ENCODE data around the gene LDLRAD4.

The LDLRAD4 gene

GRCh38 chr18:13252686-13253410 lies 34.3 kb downstream of the LDLRAD4 start:
- Histone ChIP-seq H2AK5ac (ENCODE audit: low read length, severe bottlenecking) (no peak overlapping the region), H3K4me2 (ENCODE audit: low read length, poor library complexity, severe bottlenecking) (no peak overlapping the region), H3K4me3 (ENCODE audit: insufficient read depth in 1 of 2, low read depth in 1 of 2, low read length in 2 of 2) (no peak overlapping the region), H3K23ac (ENCODE audit: low read length in 2 of 2) (no peak overlapping the region), H3K9ac (ENCODE audit: low read length) (no peak overlapping the region), H3K4me1 (ENCODE audit: control insufficient read depth, insufficient read depth, low read depth, low read length) (no peaks in the 10 kb centered on the region), H3K18ac (ENCODE audit: low read depth in 1 of 2, low read length in 2 of 2) (no peak overlapping the region), H4K8ac (ENCODE audit: low read length) (no peak overlapping the region), H3K9me3 (ENCODE audit: control insufficient read depth, low read length) (no peaks in the 10 kb centered on the region), H3K36me3 (ENCODE audit: control insufficient read depth in 1 of 2, insufficient read depth in 2 of 2, low read depth in 1 of 2, low read length in 2 of 2) (no peaks in the 10 kb centered on the region), H3K27ac (ENCODE audit: low read length, poor library complexity, severe bottlenecking) (no peak overlapping the region), H4K91ac (ENCODE audit: low read length) (no peak overlapping the region), H3K4ac (ENCODE audit: low read depth in 1 of 2, low read length in 2 of 2) (no peak overlapping the region), H2BK15ac (ENCODE audit: low read depth, poor library complexity, severe bottlenecking) (no peak overlapping the region), H3K27me3 (ENCODE audit: control insufficient read depth in 1 of 2, insufficient read depth in 1 of 2, low read length in 2 of 2) (peaks cover 5 to 14% of the 10 kb centered on the region in 2 experiments), H2AFZ (ENCODE audit: low read depth, low read length) (no peak overlapping the region), H3K79me1 (replicated peaks; ENCODE audit: low read length, poor library complexity, severe bottlenecking) (no peaks in the 10 kb centered on the region), H2BK120ac (ENCODE audit: low read depth, low read length) (no peak overlapping the region), H2BK12ac (ENCODE audit: low read length in 2 of 2) (no peak overlapping the region), H3K14ac (ENCODE audit: low read length in 2 of 2) (no peak overlapping the region), H2BK5ac (ENCODE audit: low read depth, low read length, poor library complexity, severe bottlenecking) (no peak overlapping the region)
- WGBS = 71% methylated on average over 11 of the region's 15 CpGs
- DNase-seq = no peak

DNA sequence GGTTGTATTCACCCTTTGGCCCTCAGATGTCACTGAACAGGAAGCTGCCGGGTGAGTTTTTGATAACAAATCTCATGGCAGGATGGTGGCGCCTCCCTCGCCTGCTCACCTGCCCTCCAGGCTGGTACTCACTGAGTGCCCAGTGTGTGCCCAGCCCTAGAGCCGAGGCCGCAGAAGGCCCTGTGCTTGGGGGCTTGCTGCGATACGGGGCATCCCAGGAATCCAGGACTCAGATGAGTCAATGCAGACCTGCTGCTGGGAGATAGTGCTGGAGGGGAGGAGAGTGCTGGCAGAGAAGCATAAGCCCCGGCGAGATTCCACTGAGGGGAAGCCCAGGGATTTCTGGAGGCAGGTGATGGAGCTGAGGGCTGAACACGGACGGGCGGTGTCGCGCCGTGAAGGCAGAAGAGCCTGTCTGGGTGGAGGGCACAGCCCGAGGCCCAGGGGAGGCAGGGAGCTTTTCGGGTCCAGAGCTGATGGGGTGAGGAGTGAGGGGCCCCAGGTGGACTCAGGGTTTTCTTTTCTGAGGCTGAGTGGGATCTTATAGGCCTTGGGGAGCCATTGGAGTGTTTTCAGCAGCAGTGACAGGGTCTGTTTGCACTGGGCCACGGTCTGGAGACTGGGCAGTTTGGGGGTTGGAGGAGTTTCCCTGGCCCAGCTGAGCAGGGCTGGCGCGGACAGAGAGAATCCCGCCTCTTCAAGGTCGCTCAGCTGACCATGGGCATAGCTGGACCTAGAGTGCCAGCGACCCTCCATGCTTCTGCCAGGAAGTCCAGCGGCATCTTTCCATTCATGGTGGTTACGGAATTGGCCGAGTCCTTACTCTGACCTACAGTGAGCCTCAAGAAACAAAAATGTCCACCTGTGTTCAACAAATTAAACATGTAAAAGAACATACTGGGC lies 35.5 kb downstream of the LDLRAD4 start:
- Histone ChIP-seq H3K27me3 (ENCODE audit: control insufficient read depth in 1 of 2, insufficient read depth in 1 of 2, low read length in 2 of 2) (peaks cover 9 to 14% of the 10 kb centered on the region in 2 experiments), H2BK120ac (ENCODE audit: low read depth, low read length) (no peak overlapping the region), H3K79me1 (replicated peaks; ENCODE audit: low read length, poor library complexity, severe bottlenecking) (no peaks in the 10 kb centered on the region), H3K4me2 (ENCODE audit: low read length, poor library complexity, severe bottlenecking) (no peak overlapping the region), H2BK5ac (ENCODE audit: low read depth, low read length, poor library complexity, severe bottlenecking) (no peak overlapping the region), H2BK12ac (ENCODE audit: low read length in 2 of 2) (no peak overlapping the region), H2AFZ (ENCODE audit: low read depth, low read length) (no peak overlapping the region), H3K9ac (ENCODE audit: low read length) (no peak overlapping the region), H3K9me3 (ENCODE audit: control insufficient read depth, low read length) (no peaks in the 10 kb centered on the region), H3K14ac (ENCODE audit: low read length in 2 of 2) (no peak overlapping the region), H3K18ac (ENCODE audit: low read depth in 1 of 2, low read length in 2 of 2) (no peak overlapping the region), H3K23ac (ENCODE audit: low read length in 2 of 2) (no peak overlapping the region), H4K91ac (ENCODE audit: low read length) (no peak overlapping the region), H3K4ac (ENCODE audit: low read depth in 1 of 2, low read length in 2 of 2) (no peak overlapping the region), H2BK15ac (ENCODE audit: low read depth, poor library complexity, severe bottlenecking) (no peak overlapping the region), H3K27ac (ENCODE audit: low read length, poor library complexity, severe bottlenecking) (no peak overlapping the region), H4K8ac (ENCODE audit: low read length) (no peak overlapping the region), H3K4me1 (ENCODE audit: control insufficient read depth, insufficient read depth, low read depth, low read length) (no peaks in the 10 kb centered on the region), H3K4me3 (ENCODE audit: insufficient read depth in 1 of 2, low read depth in 1 of 2, low read length in 2 of 2) (no peak overlapping the region), H3K36me3 (ENCODE audit: control insufficient read depth in 1 of 2, insufficient read depth in 2 of 2, low read depth in 1 of 2, low read length in 2 of 2) (no peaks in the 10 kb centered on the region), H2AK5ac (ENCODE audit: low read length, severe bottlenecking) (no peak overlapping the region)
- no peak for DNase-seq
- WGBS = 78% methylated on average over 26 of the region's 26 CpGs

DNA sequence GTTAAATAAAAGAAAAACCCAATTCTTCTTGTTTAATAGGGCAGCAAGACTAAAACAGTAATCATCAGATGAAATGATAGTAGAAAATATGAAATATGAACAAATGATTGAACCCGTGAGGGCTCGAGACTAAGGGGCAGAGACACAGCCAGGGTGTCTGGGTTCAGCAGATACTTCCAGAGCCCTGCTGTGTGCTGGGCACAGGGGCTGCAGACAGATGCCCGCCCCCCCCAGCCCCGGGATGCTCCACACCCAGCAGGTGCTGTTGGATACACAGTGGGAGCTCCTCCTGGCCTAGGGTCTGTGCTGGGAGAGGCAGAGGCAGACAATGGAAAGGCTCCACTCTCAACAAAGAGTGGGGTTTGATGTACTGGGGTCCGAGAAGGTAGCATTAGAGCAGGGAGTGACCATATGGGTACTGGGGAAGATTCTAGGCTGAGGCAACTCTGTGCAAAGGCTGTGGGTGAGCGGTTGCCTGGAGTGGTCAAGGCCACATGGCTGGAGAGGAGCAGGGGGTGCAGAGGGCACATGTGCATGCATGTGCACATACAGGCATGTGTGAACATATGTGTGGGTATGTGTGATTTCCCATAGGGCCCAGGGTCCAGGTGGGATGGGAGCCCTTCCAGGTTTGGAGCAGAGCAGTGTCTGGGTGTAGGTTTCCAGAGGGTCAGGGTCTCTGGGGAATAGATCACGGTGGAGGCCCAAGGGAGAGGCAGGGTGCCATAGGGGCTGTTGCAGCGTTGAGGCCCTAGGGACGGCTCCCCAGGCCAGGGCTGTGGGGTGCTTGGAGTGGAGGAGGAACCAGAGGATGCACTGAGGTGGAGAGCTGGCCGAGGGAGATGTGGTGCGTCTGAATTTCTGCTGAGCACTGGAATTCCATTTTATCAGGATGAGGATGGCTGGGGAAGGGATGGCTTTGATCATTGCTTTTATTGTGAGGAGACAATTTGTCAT lies 36.7 kb downstream of the LDLRAD4 start:
- Histone ChIP-seq H3K9ac (ENCODE audit: low read length) (no peak overlapping the region), H3K18ac (ENCODE audit: low read depth in 1 of 2, low read length in 2 of 2) (no peak overlapping the region), H3K4me2 (ENCODE audit: low read length, poor library complexity, severe bottlenecking) (no peak overlapping the region), H3K23ac (ENCODE audit: low read length in 2 of 2) (no peak overlapping the region), H2BK120ac (ENCODE audit: low read depth, low read length) (no peak overlapping the region), H2AK5ac (ENCODE audit: low read length, severe bottlenecking) (no peak overlapping the region), H3K27ac (ENCODE audit: low read length, poor library complexity, severe bottlenecking) (no peak overlapping the region), H3K4ac (ENCODE audit: low read depth in 1 of 2, low read length in 2 of 2) (no peak overlapping the region), H4K91ac (ENCODE audit: low read length) (no peak overlapping the region), H3K27me3 (ENCODE audit: control insufficient read depth in 1 of 2, insufficient read depth in 1 of 2, low read length in 2 of 2) (peaks cover 14 to 22% of the 10 kb centered on the region in 2 experiments), H3K9me3 (ENCODE audit: control insufficient read depth, low read length) (no peaks in the 10 kb centered on the region), H3K79me1 (replicated peaks; ENCODE audit: low read length, poor library complexity, severe bottlenecking) (no peaks in the 10 kb centered on the region), H2BK5ac (ENCODE audit: low read depth, low read length, poor library complexity, severe bottlenecking) (no peak overlapping the region), H3K36me3 (ENCODE audit: control insufficient read depth in 1 of 2, insufficient read depth in 2 of 2, low read depth in 1 of 2, low read length in 2 of 2) (no peaks in the 10 kb centered on the region), H3K4me3 (ENCODE audit: insufficient read depth in 1 of 2, low read depth in 1 of 2, low read length in 2 of 2) (no peak overlapping the region), H2BK12ac (ENCODE audit: low read length in 2 of 2) (no peak overlapping the region), H2AFZ (ENCODE audit: low read depth, low read length) (no peak overlapping the region), H3K14ac (ENCODE audit: low read length in 2 of 2) (no peak overlapping the region), H3K4me1 (ENCODE audit: control insufficient read depth, insufficient read depth, low read depth, low read length) (no peaks in the 10 kb centered on the region), H2BK15ac (ENCODE audit: low read depth, poor library complexity, severe bottlenecking) (no peak overlapping the region), H4K8ac (ENCODE audit: low read length) (no peak overlapping the region)
- WGBS = 80% methylated on average over 11 of the region's 11 CpGs
- DNase-seq = no peak

Measured in mesenchymal stem cell (in vitro differentiated cells and primary cell).